H54 (cell line): Measurements from ENCODE around the gene TMEM220.

Experiments
- DNase-seq: peaks from one replicate; pipeline ENCODE4 v3.0.0; 2011; ENCODE audit warnings: low spot score, mixed read lengths; ENCODE audit not compliant: insufficient read length
- FAIRE-seq: peaks from 3 replicates; lab custom pipeline; 2011; peaks lifted over from hg19 to GRCh38; lab: Jason Lieb, UNC
- POLR2A ChIP-seq: IDR thresholded peaks from 2 replicates; pipeline ENCODE4 v1.6.1; 2011; ENCODE audit warnings: low read depth, mild to moderate bottlenecking, low read length

The TMEM220 gene

GRCh38 chr17:10683853-10684252 lies 46.0 kb downstream of the TMEM220 start:
- DNase-seq (no peak), FAIRE-seq (no peak)
- no peak for TF ChIP-seq POLR2A

GRCh38 chr17:10681866-10682446 lies 47.9 kb downstream of the TMEM220 start:
- FAIRE-seq: no peak

DNA sequence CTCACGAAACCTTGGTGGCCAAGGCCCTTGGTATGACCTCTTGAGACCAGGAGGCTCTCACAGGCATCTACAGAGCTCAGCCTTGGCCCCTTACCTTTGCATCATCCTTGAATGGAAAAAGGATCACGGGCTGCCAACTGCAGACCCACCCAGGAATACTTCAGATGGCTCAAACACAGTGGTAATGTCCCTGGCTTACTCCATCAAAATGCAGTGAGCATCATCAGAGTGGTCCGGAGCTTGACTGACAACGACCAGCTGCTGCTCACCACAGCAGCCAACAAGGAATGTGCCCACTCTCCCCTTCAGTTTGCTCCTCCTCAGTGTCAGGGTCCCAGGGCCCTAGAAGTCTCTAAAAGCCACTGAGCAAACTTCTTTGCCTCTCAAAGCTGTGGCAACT lies 55.1 kb downstream of the TMEM220 start:
- FAIRE-seq (no peak), DNase-seq (no peak)
- no peak for TF ChIP-seq POLR2A

More at GRCh38 chr17:10681866-10682446, 47.9 kb downstream of the TMEM220 start:
- no peak for DNase-seq
- TF ChIP-seq POLR2A: no peak

DNA sequence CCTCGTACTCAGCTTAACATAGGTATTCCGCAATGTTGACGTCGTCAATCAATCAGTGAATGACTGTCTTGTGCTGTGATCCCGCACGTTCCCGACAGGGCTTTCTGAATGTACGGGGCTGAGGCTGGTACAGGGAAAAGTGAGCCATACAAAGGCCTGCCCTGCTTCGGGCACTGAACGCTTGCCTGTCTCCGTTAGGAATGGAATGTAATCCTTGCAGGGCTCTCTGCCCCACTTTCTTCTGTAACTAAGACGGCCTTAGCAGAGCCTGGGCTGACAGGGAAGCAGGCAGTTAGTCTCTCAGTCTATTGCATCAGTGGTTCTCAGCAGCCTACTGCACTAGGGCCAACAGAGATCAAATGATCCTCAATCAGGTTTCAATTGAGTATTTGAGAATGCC lies 56.5 kb downstream of the TMEM220 start:
- FAIRE-seq (no peak), DNase-seq (no peak)
- TF ChIP-seq POLR2A: no peak

DNA sequence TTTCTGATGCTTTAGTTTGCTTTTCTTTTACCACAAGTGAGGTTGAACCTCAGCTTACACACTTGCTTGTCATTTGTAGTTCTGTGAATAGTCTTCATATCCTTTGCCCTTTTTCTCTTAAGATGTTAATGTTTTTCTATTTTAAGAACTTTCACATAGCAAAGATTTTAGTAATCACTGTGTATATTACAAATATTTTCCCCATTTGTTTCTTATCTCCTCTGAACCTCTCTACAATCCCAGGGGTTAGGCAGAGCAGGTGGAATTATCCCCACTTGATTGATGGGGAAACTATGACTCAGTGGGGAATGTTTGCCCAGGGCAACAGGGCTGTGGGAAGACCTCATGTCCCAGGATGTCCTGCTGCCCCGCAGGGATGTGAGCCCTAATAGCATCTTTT lies 61.0 kb downstream of the TMEM220 start:
- TF ChIP-seq POLR2A: no peak
- FAIRE-seq (no peak), DNase-seq (peak; percentile 15)

GRCh38 chr17:10666906-10667305 lies 62.9 kb downstream of the TMEM220 start:
- FAIRE-seq (no peak), DNase-seq (no peak)
- no peak for TF ChIP-seq POLR2A

- no peak for DNase-seq
- FAIRE-seq: no peak
- TF ChIP-seq POLR2A: no peak
Observed at GRCh38 chr17:10664571-10664970, 65.3 kb downstream of the TMEM220 start.
